IMR-90 (cell line): Measurements from ENCODE around the gene EFCAB8. TPM values are rescaled to one million over a fixed set of nuclear protein-coding genes. Genes with fewer than 3 reads are reported as not detected.

Experiments
- ATAC-seq: fragments of 200-7000 bp; cut with Tn5 transposase; 2 replicates; pipeline ENCODE4 v1.9.1; 2020; ENCODE audit warnings: low read depth, mild to moderate bottlenecking, moderate library complexity
- BruUV-seq: library from RNA; stranded (reverse); fragments of 400-500 nt; replicated peaks from 2 replicates; lab custom pipeline; 2021; lab: Mats Ljungman, UMichigan
- CTCF ChIA-PET: fragments of 300-600 bp; formaldehyde crosslinking; extraction: SDS; loops from one replicate; lab custom pipeline; 2021; ENCODE audit warnings: antibody characterized with exemption; lab: Yijun Ruan, JAX
- POLR2A ChIA-PET: fragments of 300-600 bp; sonication (Branson Sonifier 250); formaldehyde crosslinking; loops from one replicate; lab custom pipeline; 2022; ENCODE audit warnings: antibody characterized with exemption; ENCODE audit not compliant: unreplicated experiment; lab: Charles Lee
- DNase-seq: peaks from one replicate; pipeline ENCODE4 v3.0.0; 2013
- H2AFZ ChIP-seq: replicated peaks from 2 replicates; pipeline ENCODE3; 2013; ENCODE audit warnings: low read length, mild to moderate bottlenecking; ENCODE audit not compliant: poor library complexity
- H2AK5ac ChIP-seq: 2 replicates; pipeline ENCODE4 v1.6.1; 2013; ENCODE audit warnings: low read depth, low read length, inconsistent platforms
- H2AK9ac ChIP-seq: replicated peaks from 2 replicates; pipeline ENCODE3; 2013; ENCODE audit warnings: mild to moderate bottlenecking, low read depth, low read length, moderate library complexity; ENCODE audit not compliant: poor library complexity
- H2BK120ac ChIP-seq: 2 replicates; pipeline ENCODE4 v1.6.1; 2013; ENCODE audit warnings: low read depth, low read length, inconsistent platforms
- H2BK15ac ChIP-seq: 3 replicates; pipeline ENCODE4 v1.6.1; 2013; ENCODE audit warnings: low read depth, low read length, inconsistent platforms
- H2BK20ac ChIP-seq: 2 replicates; pipeline ENCODE4 v1.6.1; 2013; ENCODE audit warnings: low read depth, mild to moderate bottlenecking, inconsistent platforms, low read length, moderate library complexity
- H2BK5ac ChIP-seq: 2 replicates; pipeline ENCODE4 v1.6.1; 2013; ENCODE audit warnings: mild to moderate bottlenecking, low read depth, low read length, inconsistent platforms; ENCODE audit not compliant: poor library complexity, severe bottlenecking
- H3K14ac ChIP-seq: replicated peaks from 2 replicates; pipeline ENCODE4 v1.6.1; 2013; ENCODE audit warnings: low read depth, low read length, inconsistent platforms
- H3K18ac ChIP-seq: 2 replicates; pipeline ENCODE4 v1.6.1; 2013; ENCODE audit warnings: low read depth, low read length, control low read depth
- H3K23ac ChIP-seq: 2 replicates; pipeline ENCODE4 v1.6.1; 2013; ENCODE audit warnings: low read depth, low read length, inconsistent platforms
- H3K27ac ChIP-seq: 2 replicates; pipeline ENCODE4 v1.5.1; 2013; ENCODE audit warnings: mild to moderate bottlenecking, control low read depth, low read length; ENCODE audit not compliant: insufficient read depth
- H3K27me3 ChIP-seq: 2 replicates; pipeline ENCODE4 v1.6.1; 2013; ENCODE audit warnings: low read length; ENCODE audit not compliant: control insufficient read depth, insufficient read depth
- H3K36me3 ChIP-seq: 2 replicates; pipeline ENCODE4 v1.6.1; 2013; ENCODE audit warnings: low read length, mixed read lengths; ENCODE audit not compliant: control insufficient read depth, insufficient read depth
- H3K4ac ChIP-seq: 2 replicates; pipeline ENCODE4 v1.6.1; 2013; ENCODE audit warnings: low read depth, low read length, inconsistent platforms
- H3K4me1 ChIP-seq: 2 replicates; pipeline ENCODE4 v1.6.1; 2013; ENCODE audit warnings: low read length, mixed read lengths; ENCODE audit not compliant: control insufficient read depth, insufficient read depth
- H3K4me2 ChIP-seq: 2 replicates; pipeline ENCODE4 v1.6.1; 2013; ENCODE audit warnings: low read depth, mild to moderate bottlenecking, control low read depth, low read length, moderate library complexity
- H3K4me3 ChIP-seq: 2 replicates; pipeline ENCODE4 v1.5.1; 2013; ENCODE audit warnings: low read depth, mild to moderate bottlenecking, control low read depth, low read length, moderate library complexity; ENCODE audit not compliant: insufficient read depth
- H3K56ac ChIP-seq: 2 replicates; pipeline ENCODE4 v1.6.1; 2013; ENCODE audit warnings: low read length, inconsistent platforms; ENCODE audit not compliant: insufficient read depth; ENCODE audit errors: extremely low read depth
- H3K79me1 ChIP-seq, 2 experiments: 2 replicates each; pipeline ENCODE4 v1.6.1; 2013; ENCODE audit warnings: low read length in 2 of 2, inconsistent platforms in 1 of 2, low read depth in 1 of 2
- H3K9ac ChIP-seq: 2 replicates; pipeline ENCODE4 v1.6.1; 2013; ENCODE audit warnings: low read depth, low read length, control low read depth
- H3K9me1 ChIP-seq: 2 replicates; pipeline ENCODE4 v1.6.1; 2013; ENCODE audit warnings: low read length, inconsistent platforms; ENCODE audit not compliant: insufficient read depth
- H3K9me3 ChIP-seq: 2 replicates; pipeline ENCODE4 v1.6.1; 2013; ENCODE audit warnings: low read length; ENCODE audit not compliant: control insufficient read depth, insufficient read depth
- H4K20me1 ChIP-seq: 2 replicates; pipeline ENCODE4 v1.6.1; 2013; ENCODE audit warnings: low read length, inconsistent platforms; ENCODE audit not compliant: insufficient read depth
- H4K5ac ChIP-seq: 2 replicates; pipeline ENCODE4 v1.6.1; 2013; ENCODE audit warnings: mild to moderate bottlenecking, low read depth, low read length, control low read depth
- H4K8ac ChIP-seq, 2 experiments: 2 replicates each; pipeline ENCODE4 v1.6.1; 2013; ENCODE audit warnings: low read depth in 2 of 2, low read length in 2 of 2, control low read depth in 1 of 2, inconsistent platforms in 1 of 2
- H4K91ac ChIP-seq: 2 replicates; pipeline ENCODE4 v1.6.1; 2013; ENCODE audit warnings: low read depth, low read length, inconsistent platforms; ENCODE audit not compliant: insufficient read depth
- CEBPB ChIP-seq: IDR thresholded peaks from 2 replicates; pipeline ENCODE4 v1.6.1; 2012; ENCODE audit warnings: low read depth, low read length, improper control_type of control experiment
- FOS ChIP-seq: fragments of 150-350 bp; IDR thresholded peaks from 2 replicates; pipeline ENCODE4 v1.6.1; 2016; ENCODE audit warnings: low read depth, low read length
- MAZ ChIP-seq: IDR thresholded peaks from 2 replicates; pipeline ENCODE4 v1.6.1; 2012; ENCODE audit warnings: low read depth, mild to moderate bottlenecking, low read length, improper control_type of control experiment, moderate library complexity, borderline replicate concordance
- MXI1 ChIP-seq: IDR thresholded peaks from 2 replicates; pipeline ENCODE4 v1.6.1; 2012; ENCODE audit warnings: low read depth, mild to moderate bottlenecking, low read length, moderate library complexity, borderline replicate concordance
- RCOR1 ChIP-seq: IDR thresholded peaks from 2 replicates; pipeline ENCODE4 v1.6.1; 2012; ENCODE audit warnings: mild to moderate bottlenecking, low read length, improper control_type of control experiment; ENCODE audit not compliant: insufficient replicate concordance
- USF2 ChIP-seq: fragments of 150-350 bp; IDR thresholded peaks from 2 replicates; pipeline ENCODE4 v1.6.1; 2017; ENCODE audit warnings: mild to moderate bottlenecking, antibody characterized with exemption, low read length, low read depth
- WGBS, 2 experiments: methylation state at CpG; one replicate each; pipeline versions ENCODE4 v1.1.5 to v1.1.7; 2013; ENCODE audit warnings: missing lambda C conversion rate in 2 of 2; ENCODE audit not compliant: insufficient read length in 1 of 2; ENCODE audit errors: extremely low coverage in 2 of 2; 5-methylcytosine and 5-hydroxymethylcytosine counted together
- dilution Hi-C: fragments of 300-500 bp; cut with HindIII; formaldehyde crosslinking; loops from one replicate; pipeline ENCODE4 v1.14.3; 2018; ENCODE audit warnings: low sequenced_read_pairs; ENCODE audit not compliant: unreplicated experiment
- in situ Hi-C: fragments of 300-500 bp; cut with MboI; formaldehyde crosslinking; loops from 3 replicates; pipeline ENCODE4 v1.14.3; 2019; ENCODE audit warnings: low sequenced_read_pairs, inconsistent platforms, mixed read lengths
- intact Hi-C: fragments of 100-400 bp; cut with micrococcal nuclease; formaldehyde crosslinking; loops from 2 replicates; pipeline ENCODE4 v1.10.0; 2022
- polyA plus RNA-seq, 3 experiments: library from polyadenylated mRNA; depleted of rRNA; stranded (reverse); fragments of >200 nt; gene quantifications; 2 replicates each; pipeline ENCODE4 v1.2.3, GENCODE V29; 2012; ENCODE audit warnings: low replicate concordance in 1 of 3
- total RNA-seq: library from RNA; depleted of rRNA; stranded (reverse); fragments of >200 nt; gene quantifications from 2 replicates; pipeline ENCODE4 v1.2.3, GENCODE V29; 2012
- TF ChIP-seq, protein P1 (sequence below): fragments of 150-350 bp; IDR thresholded peaks from 2 replicates; pipeline ENCODE4 v1.6.1; 2016; ENCODE audit warnings: low read depth, mild to moderate bottlenecking, low read length, moderate library complexity, borderline replicate concordance

The EFCAB8 gene
- total and polyA plus RNA-seq, 2 of the 4 experiments (the other 2 are of a cell fraction): not detected

- Histone ChIP-seq H3K4me2 (no peak overlapping the region), H4K5ac (no peak overlapping the region)
- intact Hi-C loops: no loop called here
Observed at GRCh38 chr20:32984196-32984595, 125.5 kb downstream of the EFCAB8 start.

More at GRCh38 chr20:32984196-32984595, 125.5 kb downstream of the EFCAB8 start:
- Histone ChIP-seq H3K18ac (no peak overlapping the region), H2AFZ (no peak overlapping the region), H3K27ac (no peak overlapping the region), H2AK9ac (no peak overlapping the region), H4K8ac (no peak overlapping the region), H3K4me3 (no peak overlapping the region), H3K4ac (no peak overlapping the region), H2AK5ac (no peak overlapping the region), H4K91ac (no peak overlapping the region), H3K14ac (no peak overlapping the region), H3K56ac (no peak overlapping the region), H2BK15ac (no peak overlapping the region), H3K4me1 (no peaks in the 10 kb centered on the region), H3K9me3 (no peaks in the 10 kb centered on the region), H3K9ac (no peak overlapping the region), H3K79me1 (no peaks in the 10 kb centered on the region), H3K27me3 (peaks cover 9% of the 10 kb centered on the region), H3K36me3 (no peaks in the 10 kb centered on the region), H2BK120ac (no peak overlapping the region), H2BK20ac (no peak overlapping the region), H3K23ac (no peak overlapping the region), H4K20me1 (no peaks in the 10 kb centered on the region), H3K9me1 (no peaks in the 10 kb centered on the region), H2BK5ac (no peak overlapping the region)
- POLR2A ChIA-PET: no interaction called here
- in situ Hi-C loops (no loop called here), dilution Hi-C loops (no loop called here)
- CTCF ChIA-PET: no interaction called here
- no CpG with 5 or more reads among the region's 7 CpGs for WGBS, 2 experiments
- DNase-seq (no peak), ATAC-seq (no peak)
- TF ChIP-seq MAZ: no peak
- no peak for TF ChIP-seq MXI1
- TF ChIP-seq RCOR1: no peak
- no peak for TF ChIP-seq CEBPB
- TF ChIP-seq, protein P1, sequence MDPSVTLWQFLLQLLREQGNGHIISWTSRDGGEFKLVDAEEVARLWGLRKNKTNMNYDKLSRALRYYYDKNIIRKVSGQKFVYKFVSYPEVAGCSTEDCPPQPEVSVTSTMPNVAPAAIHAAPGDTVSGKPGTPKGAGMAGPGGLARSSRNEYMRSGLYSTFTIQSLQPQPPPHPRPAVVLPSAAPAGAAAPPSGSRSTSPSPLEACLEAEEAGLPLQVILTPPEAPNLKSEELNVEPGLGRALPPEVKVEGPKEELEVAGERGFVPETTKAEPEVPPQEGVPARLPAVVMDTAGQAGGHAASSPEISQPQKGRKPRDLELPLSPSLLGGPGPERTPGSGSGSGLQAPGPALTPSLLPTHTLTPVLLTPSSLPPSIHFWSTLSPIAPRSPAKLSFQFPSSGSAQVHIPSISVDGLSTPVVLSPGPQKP: no peak
- TF ChIP-seq FOS: no peak
- TF ChIP-seq USF2: no peak
- BruUV-seq: no TSS peak
